OCI-LY3 (cell line): Measurements from ENCODE around the gene PARD3.

ENCODE experiments used
- H2AFZ ChIP-seq: fragments of 200-600, 300-600 bp; shearing (Covaris generic); 2 replicates; pipeline ENCODE4 v1.6.0; 2014; ENCODE audit warnings: antibody characterized with exemption, low read depth, low read length
- H3K27ac ChIP-seq: fragments of 200-600, 300-600 bp; sonication (generic); 2 replicates; pipeline ENCODE4 v1.5.1; 2014; ENCODE audit warnings: mild to moderate bottlenecking, low read length, moderate library complexity, mixed read lengths
- H3K27me3 ChIP-seq: fragments of 200-600, 300-600 bp; sonication (generic); 2 replicates; pipeline ENCODE4 v1.6.1; 2014; ENCODE audit warnings: low read depth, low read length, mixed read lengths
- H3K36me3 ChIP-seq: fragments of 200-600, 300-600 bp; sonication (generic); replicated peaks from 2 replicates; pipeline ENCODE3; 2014; ENCODE audit warnings: low read depth, low read length, mixed read lengths
- H3K4me1 ChIP-seq: fragments of 300-600, 200-600 bp; sonication (generic); 2 replicates; pipeline ENCODE4 v1.6.1; 2014; ENCODE audit warnings: low read length, mixed read lengths
- H3K4me2 ChIP-seq: fragments of 200-600, 300-600 bp; sonication (generic); 2 replicates; pipeline ENCODE4 v1.6.1; 2014; ENCODE audit warnings: low read length, mixed read lengths
- H3K4me3 ChIP-seq: fragments of 300-600, 200-600 bp; sonication (generic); 2 replicates; pipeline ENCODE4 v1.5.1; 2014; ENCODE audit warnings: antibody characterized with exemption, mild to moderate bottlenecking, low read length, moderate library complexity
- H3K79me2 ChIP-seq: fragments of 300-600, 200-600 bp; shearing (Covaris generic); 2 replicates; pipeline ENCODE4 v1.6.1; 2014; ENCODE audit warnings: mild to moderate bottlenecking, low read length, mixed read lengths
- H3K9ac ChIP-seq: fragments of 300-600, 200-600 bp; shearing (Covaris generic); 2 replicates; pipeline ENCODE4 v1.6.0; 2014; ENCODE audit warnings: mild to moderate bottlenecking, low read length, moderate library complexity
- H3K9me3 ChIP-seq: fragments of 200-600, 300-600 bp; shearing (Covaris generic); 2 replicates; pipeline ENCODE4 v1.6.1; 2014; ENCODE audit warnings: low read length, mixed read lengths; ENCODE audit not compliant: insufficient read depth
- H4K20me1 ChIP-seq: fragments of 200-600, 300-600 bp; sonication (generic); 2 replicates; pipeline ENCODE4 v1.6.1; 2016; ENCODE audit warnings: low read length, mixed read lengths; ENCODE audit not compliant: insufficient read depth
- EZH2phosphoT487 ChIP-seq: fragments of 200-600 bp; shearing (Covaris generic); IDR thresholded peaks from 2 replicates; pipeline ENCODE4 v1.6.1; 2018; ENCODE audit warnings: antibody characterized with exemption, mixed run types, low read depth
- TF ChIP-seq, protein P1 (sequence below): fragments of 200-600, 300-600 bp; sonication (generic); IDR thresholded peaks from 2 replicates; pipeline ENCODE4 v1.5.1; 2014; ENCODE audit warnings: antibody characterized with exemption, low read length, low read depth

PARD3 gene

GRCh38 chr10:34771106-34771505, 44.0 kb downstream of the PARD3 start:
- no peak overlapping the region for H2AFZ ChIP-seq
- no peaks in the 10 kb centered on the region for H3K36me3 ChIP-seq
- H3K9me3 ChIP-seq: no peaks in the 10 kb centered on the region
- no peaks in the 10 kb centered on the region for H4K20me1 ChIP-seq
- H3K9ac ChIP-seq: no peak overlapping the region
- no peak overlapping the region for H3K4me3 ChIP-seq
- H3K4me1 ChIP-seq: no peaks in the 10 kb centered on the region
- TF ChIP-seq, protein P1, sequence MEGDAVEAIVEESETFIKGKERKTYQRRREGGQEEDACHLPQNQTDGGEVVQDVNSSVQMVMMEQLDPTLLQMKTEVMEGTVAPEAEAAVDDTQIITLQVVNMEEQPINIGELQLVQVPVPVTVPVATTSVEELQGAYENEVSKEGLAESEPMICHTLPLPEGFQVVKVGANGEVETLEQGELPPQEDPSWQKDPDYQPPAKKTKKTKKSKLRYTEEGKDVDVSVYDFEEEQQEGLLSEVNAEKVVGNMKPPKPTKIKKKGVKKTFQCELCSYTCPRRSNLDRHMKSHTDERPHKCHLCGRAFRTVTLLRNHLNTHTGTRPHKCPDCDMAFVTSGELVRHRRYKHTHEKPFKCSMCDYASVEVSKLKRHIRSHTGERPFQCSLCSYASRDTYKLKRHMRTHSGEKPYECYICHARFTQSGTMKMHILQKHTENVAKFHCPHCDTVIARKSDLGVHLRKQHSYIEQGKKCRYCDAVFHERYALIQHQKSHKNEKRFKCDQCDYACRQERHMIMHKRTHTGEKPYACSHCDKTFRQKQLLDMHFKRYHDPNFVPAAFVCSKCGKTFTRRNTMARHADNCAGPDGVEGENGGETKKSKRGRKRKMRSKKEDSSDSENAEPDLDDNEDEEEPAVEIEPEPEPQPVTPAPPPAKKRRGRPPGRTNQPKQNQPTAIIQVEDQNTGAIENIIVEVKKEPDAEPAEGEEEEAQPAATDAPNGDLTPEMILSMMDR: no peak
- TF ChIP-seq EZH2phosphoT487: no peak
- H3K79me2 ChIP-seq: no peaks in the 10 kb centered on the region
- no peak overlapping the region for H3K27ac ChIP-seq
- H3K4me2 ChIP-seq: no peak overlapping the region
- H3K27me3 ChIP-seq: 0 out of 2 replicates have a peak, but pooled peaks cover 3% of the 10 kb centered on the region

DNA sequence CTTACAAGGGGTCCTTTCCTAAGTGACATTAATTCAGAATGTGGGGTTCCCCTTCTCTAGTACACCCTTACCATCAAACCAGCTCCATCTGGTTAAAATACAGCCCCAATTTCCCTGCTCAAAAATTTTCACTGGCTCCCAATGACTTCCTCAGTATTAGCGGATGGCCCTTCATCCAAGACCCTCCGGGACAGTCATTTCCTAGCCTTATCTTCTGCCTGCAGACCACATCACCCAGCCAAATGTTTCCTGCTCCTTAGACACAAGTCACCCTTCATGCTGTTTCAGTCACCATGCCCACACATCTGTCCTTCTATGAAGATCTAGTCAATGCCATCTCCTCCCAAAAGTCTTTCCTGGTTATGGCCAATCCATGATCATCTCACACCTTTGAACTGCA, 45.2 kb downstream of the PARD3 start:
- no peak for TF ChIP-seq EZH2phosphoT487
- TF ChIP-seq, protein P1: no peak
- H3K4me1 ChIP-seq: no peaks in the 10 kb centered on the region
- no peak overlapping the region for H3K27ac ChIP-seq
- no peak overlapping the region for H3K4me2 ChIP-seq
- H3K27me3 ChIP-seq: 0 out of 2 replicates have a peak, but pooled peaks cover 3% of the 10 kb centered on the region
- H3K9ac ChIP-seq: no peak overlapping the region
- H3K36me3 ChIP-seq: no peaks in the 10 kb centered on the region
- no peaks in the 10 kb centered on the region for H3K9me3 ChIP-seq
- no peak overlapping the region for H2AFZ ChIP-seq
- no peak overlapping the region for H3K4me3 ChIP-seq
- no peaks in the 10 kb centered on the region for H3K79me2 ChIP-seq
- no peaks in the 10 kb centered on the region for H4K20me1 ChIP-seq

GRCh38 chr10:34768972-34769330, 46.1 kb downstream of the PARD3 start:
- Histone ChIP-seq H3K9me3 (no peaks in the 10 kb centered on the region), H3K27me3 (0 out of 2 replicates have a peak, but pooled peaks cover 3% of the 10 kb centered on the region), H2AFZ (no peak overlapping the region), H3K9ac (no peak overlapping the region), H3K27ac (no peak overlapping the region), H4K20me1 (no peaks in the 10 kb centered on the region), H3K79me2 (no peaks in the 10 kb centered on the region), H3K4me3 (no peak overlapping the region), H3K36me3 (no peaks in the 10 kb centered on the region), H3K4me1 (no peaks in the 10 kb centered on the region), H3K4me2 (no peak overlapping the region)
- TF ChIP-seq, protein P1: no peak
- TF ChIP-seq EZH2phosphoT487: no peak

DNA sequence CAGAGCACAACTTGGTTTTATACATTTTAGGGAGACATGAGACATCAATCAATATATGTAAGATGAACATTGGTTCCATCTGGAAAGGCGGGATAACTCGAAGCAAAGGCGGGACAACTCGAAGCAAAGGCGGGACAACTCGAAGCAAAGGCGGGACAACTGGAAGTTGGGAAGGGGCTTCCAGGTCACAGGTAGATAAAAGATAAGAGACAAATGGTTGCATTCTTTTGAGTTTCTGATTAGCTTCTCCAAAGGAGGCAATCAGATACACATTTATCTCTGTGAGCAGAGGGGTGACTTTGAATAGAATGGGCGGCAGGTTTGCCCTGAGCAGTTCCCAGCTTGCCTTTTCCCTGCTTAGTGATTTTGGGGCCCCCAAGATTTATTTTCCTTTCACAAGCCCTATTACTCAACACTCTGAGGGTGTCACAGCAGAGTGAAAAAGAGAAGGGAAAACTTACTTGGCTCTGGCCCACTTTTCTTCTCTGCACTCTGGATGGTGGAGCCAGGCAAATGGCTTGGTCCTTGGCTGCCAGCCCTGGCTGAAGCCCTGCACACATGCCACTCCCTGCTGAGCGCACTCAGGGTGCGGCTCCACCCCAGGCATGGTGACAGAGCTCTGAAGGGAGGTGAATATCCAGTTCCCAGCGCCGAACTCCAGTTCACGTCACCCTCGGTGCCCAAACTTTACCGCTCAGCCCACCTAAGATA, 46.7 kb downstream of the PARD3 start:
- Histone ChIP-seq H2AFZ (no peak overlapping the region), H3K4me3 (no peak overlapping the region), H4K20me1 (no peaks in the 10 kb centered on the region), H3K79me2 (no peaks in the 10 kb centered on the region), H3K4me1 (no peaks in the 10 kb centered on the region), H3K9me3 (no peaks in the 10 kb centered on the region), H3K27me3 (0 out of 2 replicates have a peak, but pooled peaks cover 3% of the 10 kb centered on the region), H3K9ac (no peak overlapping the region), H3K4me2 (no peak overlapping the region), H3K36me3 (no peaks in the 10 kb centered on the region), H3K27ac (no peak overlapping the region)
- TF ChIP-seq, protein P1: no peak
- TF ChIP-seq EZH2phosphoT487: no peak
